Measurements from ENCODE around the gene MSRB3. TPM values are rescaled to one million over a fixed set of nuclear protein-coding genes. Genes with fewer than 3 reads are reported as not detected.

The MSRB3 gene
- total RNA-seq, 1 experiment from 2014 or later = 1.1 TPM

DNA sequence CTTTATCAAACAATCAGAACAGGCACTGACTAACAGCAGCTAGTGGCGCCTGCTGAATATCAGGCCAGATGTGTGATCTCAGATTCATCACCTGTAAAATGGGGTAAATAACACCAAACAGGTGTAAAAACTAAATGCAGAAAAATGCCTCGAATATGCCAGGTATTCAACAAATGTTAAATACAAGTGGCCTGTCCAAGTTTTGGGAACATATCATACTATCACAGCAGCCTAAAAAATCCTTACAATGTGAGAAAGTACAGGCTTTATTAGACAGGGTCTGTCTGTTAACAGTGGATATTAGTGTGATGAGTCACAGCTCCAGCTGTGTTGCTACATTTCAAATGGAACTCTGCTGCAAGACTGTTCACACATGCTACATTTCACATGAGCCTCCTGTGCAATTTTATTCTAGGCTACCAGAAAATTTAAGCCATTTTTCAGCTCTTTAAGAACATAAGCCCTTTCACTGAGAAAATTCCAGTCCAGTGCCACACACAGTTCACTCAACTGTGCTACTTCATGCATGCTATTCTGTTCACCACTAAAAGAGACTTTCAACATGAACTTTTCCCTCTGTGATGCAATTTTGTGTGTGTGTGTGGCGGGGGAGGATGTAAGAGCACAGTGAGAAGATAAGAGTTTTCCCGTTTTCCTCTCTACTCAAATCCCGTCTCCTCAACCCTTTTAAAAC is 56.7 kb downstream of the MSRB3 start:
- Histone ChIP-seq H2BK120ac (ENCODE audit: low read depth, low read length, poor library complexity, severe bottlenecking) (no peak overlapping the region), H3K14ac (ENCODE audit: insufficient read depth, low read length) (no peak overlapping the region), H2AK5ac (ENCODE audit: insufficient read length, low read length) (no peak overlapping the region), H3K79me2 (ENCODE audit: insufficient read depth, low read length) (no peaks in the 10 kb centered on the region), H3T11ph (ENCODE audit: low read length) (no peak overlapping the region), H3K56ac (ENCODE audit: insufficient read length, low read depth, low read length) (no peak overlapping the region), H3K23me2 (ENCODE audit: insufficient read length, low read depth, low read length, poor library complexity, severe bottlenecking) (no peaks in the 10 kb centered on the region), H3K4me1 (ENCODE audit: insufficient read depth, low read length) (no peaks in the 10 kb centered on the region), H2BK20ac (ENCODE audit: low read depth, low read length, poor library complexity, severe bottlenecking) (no peak overlapping the region), H3K4ac (ENCODE audit: low read depth, low read length) (no peak overlapping the region), H2BK15ac (ENCODE audit: low read depth, low read length) (no peak overlapping the region), H2AFZ (ENCODE audit: low read length) (peak overlapping the region; percentile 32), H4K91ac (ENCODE audit: insufficient read length, low read depth, low read length) (no peak overlapping the region), H3K27me3 (ENCODE audit: insufficient read depth, low read length) (no peaks in the 10 kb centered on the region), H3K79me1 (ENCODE audit: insufficient read depth, low read depth, low read length, poor library complexity, severe bottlenecking) (no peaks in the 10 kb centered on the region), H4K5ac (ENCODE audit: insufficient read length, low read depth, low read length) (no peak overlapping the region), H2BK5ac (ENCODE audit: insufficient read length, low read length) (no peak overlapping the region), H2BK12ac (ENCODE audit: insufficient read length, low read depth, low read length) (no peak overlapping the region), H4K8ac (replicated peaks; ENCODE audit: insufficient read length, low read depth, low read length) (no peak overlapping the region), H3K9ac (ENCODE audit: extremely low read depth, insufficient read length, low read length) (no peak overlapping the region), H4K20me1 (ENCODE audit: control insufficient read depth, insufficient read depth, insufficient read length) (no peaks in the 10 kb centered on the region), H3K18ac (ENCODE audit: insufficient read length, low read depth, low read length) (no peak overlapping the region), H3K27ac (ENCODE audit: insufficient read length, low read depth, low read length) (no peak overlapping the region), H3K9me3 (ENCODE audit: control insufficient read depth, low read depth, low read length) (no peaks in the 10 kb centered on the region), H3K4me2 (ENCODE audit: insufficient read depth, insufficient read length, low read length) (no peak overlapping the region), H3K23ac (ENCODE audit: insufficient read length, low read depth, low read length) (no peak overlapping the region)
- peaks cover 0 to 3% of the 10 kb centered on the region in 2 experiments; a peak in 1 of 5 replicates for H3K9me3 Mint-ChIP-seq
- H3K27ac Mint-ChIP-seq = no peak overlapping the region
- H3K4me3 Mint-ChIP-seq = no peak overlapping the region
- no peaks in the 10 kb centered on the region for H3K27me3 Mint-ChIP-seq (ENCODE audit: low read depth)
- H3K4me1 Mint-ChIP-seq = peaks cover 0 to 7% of the 10 kb centered on the region in 2 experiments; a peak in 1 of 4 replicates
- DNase-seq = no peak
- no CpG with 5 or more reads among the region's 5 CpGs for WGBS (ENCODE audit: extremely low coverage, insufficient read length, low lambda C conversion rate)
- TF ChIP-seq, protein P1, sequence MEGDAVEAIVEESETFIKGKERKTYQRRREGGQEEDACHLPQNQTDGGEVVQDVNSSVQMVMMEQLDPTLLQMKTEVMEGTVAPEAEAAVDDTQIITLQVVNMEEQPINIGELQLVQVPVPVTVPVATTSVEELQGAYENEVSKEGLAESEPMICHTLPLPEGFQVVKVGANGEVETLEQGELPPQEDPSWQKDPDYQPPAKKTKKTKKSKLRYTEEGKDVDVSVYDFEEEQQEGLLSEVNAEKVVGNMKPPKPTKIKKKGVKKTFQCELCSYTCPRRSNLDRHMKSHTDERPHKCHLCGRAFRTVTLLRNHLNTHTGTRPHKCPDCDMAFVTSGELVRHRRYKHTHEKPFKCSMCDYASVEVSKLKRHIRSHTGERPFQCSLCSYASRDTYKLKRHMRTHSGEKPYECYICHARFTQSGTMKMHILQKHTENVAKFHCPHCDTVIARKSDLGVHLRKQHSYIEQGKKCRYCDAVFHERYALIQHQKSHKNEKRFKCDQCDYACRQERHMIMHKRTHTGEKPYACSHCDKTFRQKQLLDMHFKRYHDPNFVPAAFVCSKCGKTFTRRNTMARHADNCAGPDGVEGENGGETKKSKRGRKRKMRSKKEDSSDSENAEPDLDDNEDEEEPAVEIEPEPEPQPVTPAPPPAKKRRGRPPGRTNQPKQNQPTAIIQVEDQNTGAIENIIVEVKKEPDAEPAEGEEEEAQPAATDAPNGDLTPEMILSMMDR (conservative IDR thresholded peaks at IDR 0.05) = no peak
- H3K36me3 Mint-ChIP-seq (ENCODE audit: insufficient read depth in 1 of 3, low read depth in 3 of 3) = no peaks in the 10 kb centered on the region
